PFSK-1 (cell line): ENCODE data around the gene UPB1.

Source experiments
- POLR2AphosphoS5 ChIP-seq: IDR thresholded peaks from 2 replicates; pipeline ENCODE4 v1.6.1; 2012; ENCODE audit warnings: low read depth, mild to moderate bottlenecking, control low read depth, low read length, moderate library complexity
- SIN3A ChIP-seq: IDR thresholded peaks from 2 replicates; pipeline ENCODE4 v1.6.1; 2012; ENCODE audit warnings: mild to moderate bottlenecking, low read length, moderate library complexity, borderline replicate concordance; ENCODE audit not compliant: insufficient read depth

GRCh38 chr22:24467340-24467739, 27.8 kb upstream of the UPB1 start:
- TF ChIP-seq SIN3A = no peak
- TF ChIP-seq POLR2AphosphoS5 = no peak
